Measurements from ENCODE around the gene CRADD. TPM values are rescaled to one million over a fixed set of nuclear protein-coding genes. Genes with fewer than 3 reads are reported as not detected.

Gene CRADD
- polyA plus RNA-seq, 1 of the 3 experiments (the other 2 are of a cell fraction): 13.6 TPM

- H2AFZ ChIP-seq (ENCODE audit: low read depth): no peak overlapping the region
- peak overlapping the region in 1 of 2 experiments; percentile 56; a peak in 2 of 4 replicates for H3K27ac ChIP-seq (ENCODE audit: low read depth in 2 of 2, low read length in 1 of 2)
- H3K79me2 ChIP-seq (ENCODE audit: insufficient read depth): no peaks in the 10 kb centered on the region
- peaks cover 17% of the 10 kb centered on the region for H3F3A ChIP-seq (replicated peaks; ENCODE audit: insufficient read depth)
- no peak overlapping the region for H3K4me3 ChIP-seq (ENCODE audit: low read depth in 2 of 2, low read length in 1 of 2)
- H3K9me3 ChIP-seq: no peaks in the 10 kb centered on the region; the same call in 1 of the 2 replicates
- no peak overlapping the region for H3K9ac ChIP-seq
- DNase-seq: no peak
- POLR2A ChIA-PET: no interaction called here
- H3K27me3 ChIP-seq (ENCODE audit: insufficient read depth): no peaks in the 10 kb centered on the region
- H3K9me2 ChIP-seq: no peaks in the 10 kb centered on the region
- CTCF ChIA-PET: interaction anchor here (0.7 kb wide), 1 partner anchor 48 kb away, joined by 3 read pairs; no protein-coding TSS in a partner anchor
- no peaks in the 10 kb centered on the region for H3K36me3 ChIP-seq (replicated peaks in 1 of 2; ENCODE audit: control insufficient read depth in 1 of 2, insufficient read depth in 2 of 2, low read length in 1 of 2)
- 80% methylated on average over 6 of the region's 6 CpGs for WGBS (ENCODE audit: low lambda C conversion rate)
- no peaks in the 10 kb centered on the region for H4K20me1 ChIP-seq (ENCODE audit: insufficient read depth)
- peaks cover 13 to 34% of the 10 kb centered on the region in 2 experiments for H3K4me1 ChIP-seq (ENCODE audit: control insufficient read depth in 1 of 2, insufficient read depth in 2 of 2, low read depth in 1 of 2, low read length in 1 of 2)
- H3K4me2 ChIP-seq: peak overlapping the region; percentile 43
- TF ChIP-seq MXI1 (IDR thresholded peaks at IDR 0.05; ENCODE audit: low read depth, low read length) (no peak), ELF1 (IDR thresholded peaks at IDR 0.05) (no peak), RFX5 (IDR thresholded peaks at IDR 0.05; ENCODE audit: low read length) (no peak), FOXJ3 (CRISPR knock-in tag; IDR thresholded peaks at IDR 0.05) (no peak), EZH2phosphoT487 (IDR thresholded peaks at IDR 0.05; ENCODE audit: borderline replicate concordance, low read depth) (no peak), RXRA (IDR thresholded peaks at IDR 0.05; ENCODE audit: borderline replicate concordance, low read depth) (peak; percentile 43; the same call in 1 of the 2 replicates), YY1 (IDR thresholded peaks at IDR 0.05; ENCODE audit: low read depth) (no peak), USF1 (IDR thresholded peaks at IDR 0.05; ENCODE audit: borderline replicate concordance, low read depth) (0 out of 2 replicates have a peak, but pooled peaks have one; percentile 14), JUND (IDR thresholded peaks at IDR 0.05) (peak; percentile 43; the same call in 1 of the 2 replicates), RAD21 (IDR thresholded peaks at IDR 0.05; ENCODE audit: low read length) (no peak), CHD2 (IDR thresholded peaks at IDR 0.05; ENCODE audit: low read length, partially characterized antibody) (no peak), GABPA (IDR thresholded peaks at IDR 0.05; ENCODE audit: low read depth) (no peak), NRF1 (IDR thresholded peaks at IDR 0.05; ENCODE audit: low read depth, low read length) (no peak), TEAD4 (IDR thresholded peaks at IDR 0.05; ENCODE audit: borderline replicate concordance, insufficient read depth) (no peak), GATA2 (CRISPR knock-in tag; IDR thresholded peaks at IDR 0.05) (no peak), IRF3 (IDR thresholded peaks at IDR 0.05; ENCODE audit: low read depth, low read length) (no peak), FOXM1 (IDR thresholded peaks at IDR 0.05; ENCODE audit: low read depth) (no peak), TAF1 (IDR thresholded peaks at IDR 0.05; ENCODE audit: borderline replicate concordance, low read depth, low read length) (no peak), FOSL2 (IDR thresholded peaks at IDR 0.05; ENCODE audit: borderline replicate concordance, low read depth) (no peak; the same call in 1 of the 2 replicates), TCF12 (IDR thresholded peaks at IDR 0.05) (peak; percentile 79), ZBTB33 (IDR thresholded peaks at IDR 0.05; ENCODE audit: borderline replicate concordance, low read depth) (no peak), REST (IDR thresholded peaks at IDR 0.05; ENCODE audit: low read depth, low read length) (no peak), MEF2A (IDR thresholded peaks at IDR 0.05; ENCODE audit: borderline replicate concordance, low read depth) (no peak), EP300 (IDR thresholded peaks at IDR 0.05; ENCODE audit: borderline replicate concordance in 1 of 2, low read depth in 1 of 2, low read length in 1 of 2) (peak in 1 of 2 experiments; percentile 72; a peak in 1 of 4 replicates), POLR2AphosphoS5 (IDR thresholded peaks at IDR 0.05; ENCODE audit: low read depth, low read length) (peak; percentile 13; the same call in 1 of the 2 replicates)
Measured at GRCh38 chr12:93879476-93880421, 202.6 kb downstream of the CRADD start.
